ENCODE data around the gene RNF181. TPM values are rescaled to one million over a fixed set of nuclear protein-coding genes. Genes with fewer than 3 reads are reported as not detected.
"Not testable (repeated sequence)": the region's sequence is repeated elsewhere in the genome, so short reads cannot be mapped to it uniquely, and the experiment has no call there.

Gene RNF181
- 100 to 1,000 TPM in 3 of 4 donors, 10 to 100 TPM in 1; 72.7 to 135 (median 132) TPM for polyA plus RNA-seq (ENCODE audit: insufficient read length in 4 of 4)

- peak; percentile 87 to 96 (median 90) for DNase-seq (ENCODE audit: low read depth in 4 of 4, low spot score in 3 of 4)
Measured at GRCh38 chr2:85595301-85596025, at the start of gene RNF181. TSS of gene RNF181 (plus strand) at chr2:85595745. CDS start at chr2:85595764, 19 bp downstream.

GRCh38 chr2:85545780-85546240 lies 49.7 kb upstream of the RNF181 start:
- DNase-seq (ENCODE audit: low read depth in 4 of 4, low spot score in 3 of 4): no peak

- no peak for DNase-seq (ENCODE audit: low read depth in 4 of 4, low spot score in 3 of 4)
Measured at GRCh38 chr2:85547089-85547858, 48.3 kb upstream of the RNF181 start.

- no peak for DNase-seq (ENCODE audit: low read depth in 4 of 4, low spot score in 3 of 4)
Measured at GRCh38 chr2:85547859-85548607, 47.5 kb upstream of the RNF181 start.

GRCh38 chr2:85548608-85548900 lies 47.0 kb upstream of the RNF181 start:
- DNase-seq (ENCODE audit: low read depth in 4 of 4, low spot score in 3 of 4): no peak

- DNase-seq (ENCODE audit: low read depth in 4 of 4, low spot score in 3 of 4): no peak
Measured at GRCh38 chr2:85549095-85549494, 46.5 kb upstream of the RNF181 start.

GRCh38 chr2:85549826-85550225 lies 45.7 kb upstream of the RNF181 start:
- no peak for DNase-seq (ENCODE audit: low read depth in 4 of 4, low spot score in 3 of 4)

GRCh38 chr2:85550486-85550885 lies 45.1 kb upstream of the RNF181 start:
- no peak for DNase-seq (ENCODE audit: low read depth in 4 of 4, low spot score in 3 of 4)

GRCh38 chr2:85551698-85552678 lies 43.6 kb upstream of the RNF181 start:
- DNase-seq (ENCODE audit: low read depth in 4 of 4, low spot score in 3 of 4): peak in 3 of 4 donors; percentile 54 to 59 (median 58)

GRCh38 chr2:85553184-85553583 lies 42.4 kb upstream of the RNF181 start:
- DNase-seq (ENCODE audit: low read depth in 4 of 4, low spot score in 3 of 4): no peak

GRCh38 chr2:85554980-85555612 lies 40.4 kb upstream of the RNF181 start:
- no peak for DNase-seq (ENCODE audit: low read depth in 4 of 4, low spot score in 3 of 4)

- DNase-seq (ENCODE audit: low read depth in 4 of 4, low spot score in 3 of 4): no peak
Measured at GRCh38 chr2:85557130-85557529, 38.4 kb upstream of the RNF181 start.

- no peak for DNase-seq (ENCODE audit: low read depth in 4 of 4, low spot score in 3 of 4)
Measured at GRCh38 chr2:85558160-85558559, 37.4 kb upstream of the RNF181 start.

- DNase-seq (ENCODE audit: low read depth in 4 of 4, low spot score in 3 of 4): not testable (repeated sequence)
Measured at GRCh38 chr2:85560403-85560726, 35.2 kb upstream of the RNF181 start.

- no peak for DNase-seq (ENCODE audit: low read depth in 4 of 4, low spot score in 3 of 4)
Measured at GRCh38 chr2:85560812-85561279, 34.7 kb upstream of the RNF181 start.

- DNase-seq (ENCODE audit: low read depth in 4 of 4, low spot score in 3 of 4): peak; percentile 86 to 93 (median 92)
Measured at GRCh38 chr2:85561280-85562212, 34.0 kb upstream of the RNF181 start, which contains the start of gene GGCX. TSS of gene GGCX (minus strand) at chr2:85561493. CDS start at chr2:85561428, 65 bp downstream.

- no peak for DNase-seq (ENCODE audit: low read depth in 4 of 4, low spot score in 3 of 4)
Measured at GRCh38 chr2:85564144-85564563, 31.4 kb upstream of the RNF181 start.

- no peak for DNase-seq (ENCODE audit: low read depth in 4 of 4, low spot score in 3 of 4)
Measured at GRCh38 chr2:85566265-85566664, 29.3 kb upstream of the RNF181 start.

Measured in left renal pelvis (tissue), 4 donors.